H1 (cell line): ENCODE measurements around the gene OCEL1.

ENCODE experiments used
- ATF2 ChIP-seq: IDR thresholded peaks from 2 replicates; pipeline ENCODE4 v1.6.1; 2012; ENCODE audit warnings: low read length, inconsistent platforms
- CBX5 ChIP-seq: fragments of 300-800, 300-1000 bp; sonication (generic); IDR thresholded peaks from 2 replicates; pipeline ENCODE4 v1.7.1; 2016; ENCODE audit warnings: antibody characterized with exemption, low read length, low read depth
- CEBPB ChIP-seq: IDR thresholded peaks from 2 replicates; pipeline ENCODE4 v1.6.1; 2012; ENCODE audit warnings: low read depth, low read length
- CTCF ChIP-seq, 3 experiments: IDR thresholded peaks; 1 replicate in 2 of 3; 2 replicates in 1 of 3; pipeline versions ENCODE4 v1.5.1 to v1.6.1; 2011; ENCODE audit warnings: low read length in 3 of 3, mild to moderate bottlenecking in 3 of 3, inconsistent platforms in 2 of 3, low read depth in 1 of 3, moderate library complexity in 1 of 3; ENCODE audit not compliant: insufficient read depth in 1 of 3; ENCODE audit errors: control extremely low read depth in 1 of 3
- POLR2A ChIP-seq, 2 experiments: IDR thresholded peaks; 1 replicate in 1 of 2; 2 replicates in 1 of 2; pipeline ENCODE4 v1.6.1; 2011; ENCODE audit warnings: low read depth in 2 of 2, low read length in 2 of 2, mild to moderate bottlenecking in 2 of 2; ENCODE audit errors: control extremely low read depth in 1 of 2
- RXRA ChIP-seq: IDR thresholded peaks from 2 replicates; pipeline ENCODE4 v1.6.1; 2011; ENCODE audit warnings: low read depth, mild to moderate bottlenecking, low read length, moderate library complexity; ENCODE audit not compliant: insufficient read depth

DNA sequence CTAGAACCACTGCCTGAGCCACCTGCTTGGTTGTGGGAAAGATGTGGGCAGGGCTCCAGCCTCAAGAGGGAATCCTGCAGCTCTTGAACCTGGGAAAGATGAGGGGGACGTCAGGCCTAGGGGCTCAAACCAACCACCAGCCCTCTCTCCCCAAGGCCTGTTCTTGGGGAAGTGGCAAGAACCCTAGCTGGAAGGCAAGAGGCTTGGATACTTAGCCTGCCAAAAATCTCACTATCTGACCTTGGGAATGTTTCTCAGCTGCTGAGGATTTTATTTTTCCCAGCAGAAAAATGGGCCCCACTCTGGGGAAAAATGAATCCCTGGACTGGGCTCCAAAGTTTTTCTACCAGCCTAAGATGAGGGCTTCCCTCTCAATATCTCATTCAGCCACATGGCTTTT is 33.9 kb downstream of the OCEL1 start:
- TF ChIP-seq CEBPB (no peak), ATF2 (no peak), CTCF (IDR thresholded peaks at IDR 0.05; ENCODE audit: control extremely low read depth in 1 of 3, insufficient read depth in 1 of 3, low read depth in 1 of 3, low read length in 3 of 3) (no peak), POLR2A (IDR thresholded peaks at IDR 0.05; ENCODE audit: control extremely low read depth in 1 of 2, low read depth in 2 of 2, low read length in 2 of 2) (no peak), CBX5 (no peak), RXRA (no peak)
